Gastroesophageal sphincter (tissue), 4 donors: Measurements from ENCODE around the gene ORC2. TPM values are rescaled to one million over a fixed set of nuclear protein-coding genes. Genes with fewer than 3 reads are reported as not detected.
"Not testable (repeated sequence)": the region's sequence is repeated elsewhere in the genome, so short reads cannot be mapped to it uniquely, and the experiment has no call there.

ENCODE experiments used
- ATAC-seq: fragments of 150-250 bp; one replicate; pipeline ENCODE4 v1.9.1; 2016; ENCODE audit warnings: mild to moderate bottlenecking, moderate library complexity
- H3K27ac ChIP-seq, 4 donors: fragments of 200-600 bp; sonication (generic) in 3 of 4; 1 replicate in 3 of 4; 2 replicates in 1 of 4; pipeline ENCODE4 v1.5.1; 2016 to 2019
- H3K27me3 ChIP-seq: fragments of 200-600 bp; sonication (generic); one replicate; pipeline ENCODE4 v1.5.1; 2019
- H3K36me3 ChIP-seq, 2 donors: fragments of 200-600 bp; sonication (generic); one replicate each; pipeline ENCODE4 v1.5.1; 2019; ENCODE audit warnings: control low read depth in 1 of 2
- H3K4me1 ChIP-seq, 3 donors: fragments of 200-600 bp; sonication (generic); 1 replicate in 2 of 3; 2 replicates in 1 of 3; pipeline ENCODE4 v1.5.1; 2016 to 2019; ENCODE audit warnings: control low read depth in 2 of 3
- H3K4me3 ChIP-seq, 2 donors: fragments of 200-600 bp; sonication (generic); one replicate each; pipeline ENCODE4 v1.5.1; 2019; ENCODE audit warnings: mild to moderate bottlenecking in 1 of 2, moderate library complexity in 1 of 2
- H3K9me3 ChIP-seq, 3 donors: fragments of 200-600 bp; sonication (generic); one replicate each; pipeline ENCODE4 v1.5.1; 2017 to 2019; ENCODE audit warnings: control low read depth in 2 of 3
- CTCF ChIP-seq, 4 experiments: fragments of 200-600 bp in 2 of 4; fragments of 450-650 bp in 2 of 4; sonication (generic) in 1 of 4; IDR thresholded peaks; one replicate each; pipeline ENCODE4 v1.5.1; 2017 to 2019; ENCODE audit warnings: antibody characterized with exemption in 4 of 4, mild to moderate bottlenecking in 2 of 4, moderate library complexity in 2 of 4
- EP300 ChIP-seq: sonication (generic); formaldehyde crosslinking; IDR thresholded peaks from one replicate; pipeline ENCODE4 v1.6.1; 2017; ENCODE audit warnings: antibody characterized with exemption, mild to moderate bottlenecking
- POLR2A ChIP-seq, 2 donors: fragments of 450-650 bp; IDR thresholded peaks; one replicate each; pipeline ENCODE4 v1.6.1; 2017; ENCODE audit warnings: antibody characterized with exemption in 2 of 2, mild to moderate bottlenecking in 2 of 2, moderate library complexity in 1 of 2
- POLR2AphosphoS5 ChIP-seq: sonication (generic); formaldehyde crosslinking; IDR thresholded peaks from one replicate; pipeline ENCODE4 v1.6.1; 2017; ENCODE audit warnings: antibody characterized with exemption
- WGBS, 2 donors: methylation state at CpG; one replicate each; pipeline ENCODE4 v1.1.5; 2018; ENCODE audit warnings: low coverage in 1 of 2; 5-methylcytosine and 5-hydroxymethylcytosine counted together
- total RNA-seq, 4 donors: library from RNA; depleted of rRNA; stranded (reverse); fragments of >200 nt; gene quantifications; one replicate each; pipeline ENCODE4 v1.1.0, GENCODE V29; 2016

Gene ORC2
- total RNA-seq, 4 donors from 2014 or later, result 8.6 to 25.4 (median 11.4) TPM

GRCh38 chr2:200993097-200993496, 29.6 kb upstream of the ORC2 start:
- Histone ChIP-seq H3K27me3 (no peaks in the 10 kb centered on the region), H3K9me3 (no peaks in the 10 kb centered on the region), H3K27ac (no peak overlapping the region), H3K4me3 (no peak overlapping the region), H3K36me3 (peaks cover 0 to 82% of the 10 kb centered on the region in 2 donors), H3K4me1 (no peaks in the 10 kb centered on the region)
- ATAC-seq, result no peak
- TF ChIP-seq EP300 (no peak), POLR2AphosphoS5 (no peak), CTCF (IDR thresholded peaks at IDR 0.05) (no peak), POLR2A (IDR thresholded peaks at IDR 0.05) (no peak)
- 98% methylated on average over 3 of the region's 3 CpGs for WGBS, 2 donors

- H3K4me3 ChIP-seq, result no peak overlapping the region
- no peaks in the 10 kb centered on the region for H3K9me3 ChIP-seq
- no peaks in the 10 kb centered on the region for H3K27me3 ChIP-seq
- no peak overlapping the region for H3K27ac ChIP-seq
- WGBS, 2 donors, result 79% methylated on average over 3 of the region's 8 CpGs; no CpG with 5 or more reads in 1 of the 2 donors
- TF ChIP-seq POLR2A (IDR thresholded peaks at IDR 0.05) (no peak), POLR2AphosphoS5 (no peak), CTCF (IDR thresholded peaks at IDR 0.05) (no peak), EP300 (no peak)
- no peaks in the 10 kb centered on the region for H3K4me1 ChIP-seq
- H3K36me3 ChIP-seq, result peaks cover 0 to 71% of the 10 kb centered on the region in 2 donors
- ATAC-seq, result no peak
Observed at GRCh38 chr2:200987137-200987536, 23.7 kb upstream of the ORC2 start.

GRCh38 chr2:200985799-200986198, 22.3 kb upstream of the ORC2 start:
- TF ChIP-seq EP300, result no peak
- 39 to 63% methylated on average over 2 of the region's 2 CpGs for WGBS, 2 donors
- Histone ChIP-seq H3K36me3 (peaks cover 0 to 69% of the 10 kb centered on the region in 2 donors), H3K27ac (no peak overlapping the region), H3K4me1 (no peaks in the 10 kb centered on the region), H3K9me3 (no peaks in the 10 kb centered on the region), H3K4me3 (no peak overlapping the region), H3K27me3 (no peaks in the 10 kb centered on the region)
- ATAC-seq, result no peak

- Histone ChIP-seq H3K9me3 (no peaks in the 10 kb centered on the region), H3K27me3 (no peaks in the 10 kb centered on the region), H3K4me3 (no peak overlapping the region)
Observed at GRCh38 chr2:200976710-200977109, 13.2 kb upstream of the ORC2 start.

GRCh38 chr2:200975672-200976071, 12.2 kb upstream of the ORC2 start:
- H3K27ac ChIP-seq, result no peak overlapping the region
- H3K9me3 ChIP-seq, result no peaks in the 10 kb centered on the region
- TF ChIP-seq POLR2A (IDR thresholded peaks at IDR 0.05), result no peak
- no peak for TF ChIP-seq EP300
- TF ChIP-seq CTCF (IDR thresholded peaks at IDR 0.05), result no peak
- TF ChIP-seq POLR2AphosphoS5, result no peak
- no peaks in the 10 kb centered on the region for H3K27me3 ChIP-seq
- H3K36me3 ChIP-seq, result peaks cover 0 to 16% of the 10 kb centered on the region in 2 donors
- no peak for ATAC-seq
- H3K4me3 ChIP-seq, result no peak overlapping the region
- no peaks in the 10 kb centered on the region for H3K4me1 ChIP-seq

More at GRCh38 chr2:200976710-200977109, 13.2 kb upstream of the ORC2 start:
- Histone ChIP-seq H3K27ac (no peak overlapping the region), H3K36me3 (peaks cover 0 to 27% of the 10 kb centered on the region in 2 donors), H3K4me1 (no peaks in the 10 kb centered on the region)
- no peak for ATAC-seq
- TF ChIP-seq POLR2AphosphoS5, result no peak
- no peak for TF ChIP-seq EP300
- no peak for TF ChIP-seq POLR2A (IDR thresholded peaks at IDR 0.05)
- no peak for TF ChIP-seq CTCF (IDR thresholded peaks at IDR 0.05)

- H3K4me3 ChIP-seq, H3K9me3 ChIP-seq, ATAC-seq, H3K36me3 ChIP-seq, H3K27ac ChIP-seq, H3K4me1 ChIP-seq, H3K27me3 ChIP-seq: not testable (repeated sequence)
- 93% methylated on average over 3 of the region's 3 CpGs; no CpG with 5 or more reads in 1 of the 2 donors for WGBS, 2 donors
Observed at GRCh38 chr2:200970057-200970456, 6.6 kb upstream of the ORC2 start.
